H1 (cell line): ENCODE data around the gene CHMP4B. TPM values are rescaled to one million over a fixed set of nuclear protein-coding genes. Genes with fewer than 3 reads are reported as not detected.

Source experiments
- CTCF ChIA-PET: fragments of 300-600 bp; sonication (Branson Sonifier 250); formaldehyde crosslinking; loops from one replicate; lab custom pipeline; 2021; ENCODE audit not compliant: partially characterized antibody; lab: Charles Lee
- POLR2A ChIA-PET: fragments of 300-600 bp; sonication (Branson Sonifier 250); formaldehyde crosslinking; loops from one replicate; lab custom pipeline; 2021; ENCODE audit warnings: inconsistent platforms; ENCODE audit not compliant: partially characterized antibody; lab: Charles Lee
- DNase-seq, 2 experiments: peaks; one replicate each; pipeline versions ENCODE4 v3.0.0 to v3.0.0-alpha.2; 2010 to 2022; ENCODE audit warnings: low spot score in 2 of 2, low read depth in 1 of 2, mixed read lengths in 1 of 2
- FAIRE-seq: peaks from 2 replicates; lab custom pipeline; 2011; peaks lifted over from hg19 to GRCh38; lab: Jason Lieb, UNC
- H2AFZ ChIP-seq: 2 replicates; pipeline ENCODE4 v1.8.1; 2012; ENCODE audit warnings: low read length, inconsistent platforms
- H2AK5ac ChIP-seq: 2 replicates; pipeline ENCODE4 v1.6.1; 2013; ENCODE audit warnings: low read depth, low read length
- H2BK120ac ChIP-seq: replicated peaks from 2 replicates; pipeline ENCODE3; 2013; ENCODE audit warnings: low read depth, low read length, inconsistent platforms
- H2BK12ac ChIP-seq: 2 replicates; pipeline ENCODE4 v1.6.1; 2013; ENCODE audit warnings: low read depth, low read length
- H2BK15ac ChIP-seq: 2 replicates; pipeline ENCODE4 v1.6.1; 2013; ENCODE audit warnings: low read length
- H2BK20ac ChIP-seq: 2 replicates; pipeline ENCODE4 v1.6.1; 2013; ENCODE audit warnings: low read length
- H2BK5ac ChIP-seq: 2 replicates; pipeline ENCODE4 v1.6.1; 2013; ENCODE audit warnings: low read depth, low read length
- H3K14ac ChIP-seq: 2 replicates; pipeline ENCODE4 v1.6.1; 2013; ENCODE audit warnings: inconsistent platforms; ENCODE audit not compliant: insufficient read length
- H3K18ac ChIP-seq: 2 replicates; pipeline ENCODE4 v1.6.1; 2013; ENCODE audit warnings: low read length; ENCODE audit errors: extremely low read depth
- H3K23ac ChIP-seq: 2 replicates; pipeline ENCODE4 v1.6.1; 2013; ENCODE audit warnings: inconsistent platforms; ENCODE audit not compliant: insufficient read length
- H3K23me2 ChIP-seq: 2 replicates; pipeline ENCODE4 v1.6.1; 2013; ENCODE audit warnings: low read depth, low read length
- H3K27ac ChIP-seq: 2 replicates; pipeline ENCODE4 v1.6.1; 2011; ENCODE audit warnings: low read depth, low read length, inconsistent platforms
- H3K27me3 ChIP-seq, 4 experiments: replicated peaks in 1 of 4; 1 replicate in 1 of 4; 2 replicates in 3 of 4; pipeline versions ENCODE4 v1.6.1 to v1.8.1; 2011 to 2013; ENCODE audit warnings: low read length in 3 of 4, mild to moderate bottlenecking in 3 of 4, inconsistent platforms in 2 of 4, mixed read lengths in 2 of 4, moderate library complexity in 1 of 4; ENCODE audit not compliant: control insufficient read depth in 3 of 4, insufficient read depth in 3 of 4; ENCODE audit errors: extremely low read depth in 1 of 4
- H3K36me3 ChIP-seq, 4 experiments: 2 replicates each; pipeline versions ENCODE4 v1.6.1 to v1.8.1; 2011 to 2013; ENCODE audit warnings: mild to moderate bottlenecking in 4 of 4, low read length in 3 of 4, moderate library complexity in 2 of 4, control low read depth in 1 of 4, inconsistent platforms in 1 of 4; ENCODE audit not compliant: insufficient read depth in 4 of 4, control insufficient read depth in 2 of 4
- H3K4ac ChIP-seq: replicated peaks from 2 replicates; pipeline ENCODE3; 2013; ENCODE audit warnings: low read length, low read depth, mixed read lengths, inconsistent platforms; ENCODE audit not compliant: insufficient read length
- H3K4me1 ChIP-seq, 4 experiments: replicated peaks in 1 of 4; 1 replicate in 1 of 4; 2 replicates in 3 of 4; pipeline versions ENCODE4 v1.6.1 to v1.8.1; 2011 to 2013; ENCODE audit warnings: low read length in 3 of 4, inconsistent platforms in 2 of 4, mixed read lengths in 1 of 4; ENCODE audit not compliant: insufficient read depth in 4 of 4, control insufficient read depth in 3 of 4
- H3K4me2 ChIP-seq, 2 experiments: 2 replicates each; pipeline versions ENCODE4 v1.6.1 to v1.8.1; 2011 to 2013; ENCODE audit warnings: low read depth in 2 of 2, low read length in 2 of 2, control low read depth in 1 of 2, inconsistent platforms in 1 of 2, mild to moderate bottlenecking in 1 of 2; ENCODE audit not compliant: insufficient read depth in 1 of 2
- H3K4me3 ChIP-seq, 4 experiments: fragments of 200-600, 300-600 bp in 1 of 4; sonication (generic), shearing (Covaris generic), sonication (Bioruptor Twin) in 1 of 4; 2 replicates each; pipeline versions ENCODE4 v1.5.1 to v1.8.1; 2011 to 2016; ENCODE audit warnings: low read length in 4 of 4, low read depth in 3 of 4, control low read depth in 2 of 4, inconsistent platforms in 2 of 4, mild to moderate bottlenecking in 2 of 4, mixed read lengths in 1 of 4, moderate library complexity in 1 of 4; ENCODE audit not compliant: insufficient read depth in 2 of 4; ENCODE audit errors: extremely low read depth in 1 of 4
- H3K56ac ChIP-seq: replicated peaks from 2 replicates; pipeline ENCODE3; 2013; ENCODE audit warnings: low read depth, mild to moderate bottlenecking, mixed read lengths, low read length, inconsistent platforms; ENCODE audit not compliant: insufficient read length
- H3K79me1 ChIP-seq: 2 replicates; pipeline ENCODE4 v1.6.1; 2013; ENCODE audit warnings: low read depth, low read length, control low read depth
- H3K79me2 ChIP-seq, 2 experiments: 2 replicates each; pipeline versions ENCODE4 v1.6.1 to v1.8.1; 2012 to 2013; ENCODE audit warnings: low read length in 2 of 2, mild to moderate bottlenecking in 2 of 2, inconsistent platforms in 1 of 2; ENCODE audit not compliant: insufficient read depth in 2 of 2, control insufficient read depth in 1 of 2
- H3K9ac ChIP-seq, 4 experiments: replicated peaks in 1 of 4; 1 replicate in 1 of 4; 2 replicates in 3 of 4; pipeline versions ENCODE4 v1.6.1 to v1.8.1; 2011 to 2013; ENCODE audit warnings: low read depth in 3 of 4, low read length in 3 of 4, control low read depth in 2 of 4, mild to moderate bottlenecking in 2 of 4, moderate library complexity in 2 of 4, inconsistent platforms in 1 of 4; ENCODE audit errors: extremely low read depth in 1 of 4
- H3K9me3 ChIP-seq, 2 experiments: 2 replicates each; pipeline versions ENCODE4 v1.6.1 to v1.8.1; 2012 to 2013; ENCODE audit warnings: mild to moderate bottlenecking in 2 of 2, moderate library complexity in 2 of 2, control low read depth in 1 of 2, inconsistent platforms in 1 of 2, low read depth in 1 of 2, low read length in 1 of 2, mixed read lengths in 1 of 2; ENCODE audit not compliant: insufficient read depth in 2 of 2
- H4K20me1 ChIP-seq, 2 experiments: replicated peaks in 1 of 2; 2 replicates each; pipeline versions ENCODE3 to v1.8.1; 2011 to 2013; ENCODE audit warnings: inconsistent platforms in 2 of 2, low read length in 2 of 2, mild to moderate bottlenecking in 1 of 2; ENCODE audit not compliant: insufficient read depth in 2 of 2, control insufficient read depth in 1 of 2
- H4K5ac ChIP-seq: 2 replicates; pipeline ENCODE4 v1.6.1; 2013; ENCODE audit warnings: low read length, low read depth, mixed read lengths, inconsistent platforms; ENCODE audit not compliant: insufficient read length
- H4K8ac ChIP-seq: 2 replicates; pipeline ENCODE4 v1.8.0; 2013; ENCODE audit warnings: mild to moderate bottlenecking, moderate library complexity, low read length, inconsistent platforms; ENCODE audit not compliant: insufficient read depth; ENCODE audit errors: extremely low read depth
- H4K91ac ChIP-seq: replicated peaks from 2 replicates; pipeline ENCODE3; 2013; ENCODE audit warnings: low read length, mixed read lengths, inconsistent platforms; ENCODE audit not compliant: insufficient read length
- CBX8 ChIP-seq: fragments of 300-800, 300-1000 bp; sonication (generic); IDR thresholded peaks from 2 replicates; pipeline ENCODE4 v1.7.1; 2016; ENCODE audit warnings: low read depth, low read length, borderline replicate concordance
- EP300 ChIP-seq, 2 experiments: IDR thresholded peaks; 1 replicate in 1 of 2; 2 replicates in 1 of 2; pipeline ENCODE4 v1.6.1; 2011 to 2012; ENCODE audit warnings: low read depth in 2 of 2, low read length in 2 of 2, mild to moderate bottlenecking in 2 of 2, borderline replicate concordance in 1 of 2, inconsistent platforms in 1 of 2, moderate library complexity in 1 of 2
- GTF2F1 ChIP-seq: IDR thresholded peaks from 2 replicates; pipeline ENCODE4 v1.6.1; 2012; ENCODE audit warnings: low read depth, low read length, improper control_type of control experiment, borderline replicate concordance
- PHF8 ChIP-seq: fragments of 200-600 bp; sonication (generic); conservative IDR thresholded peaks from 2 replicates; pipeline ENCODE4 v1.7.1; 2012; ENCODE audit warnings: low read depth, mild to moderate bottlenecking, inconsistent platforms, low read length, moderate library complexity
- POU5F1 ChIP-seq: IDR thresholded peaks from 2 replicates; pipeline ENCODE4 v1.6.1; 2011; ENCODE audit warnings: low read depth, mild to moderate bottlenecking, low read length, moderate library complexity
- RFX5 ChIP-seq: IDR thresholded peaks from 2 replicates; pipeline ENCODE4 v1.6.1; 2011; ENCODE audit warnings: low read depth, low read length, improper control_type of control experiment, borderline replicate concordance
- RXRA ChIP-seq: IDR thresholded peaks from 2 replicates; pipeline ENCODE4 v1.6.1; 2011; ENCODE audit warnings: low read depth, mild to moderate bottlenecking, low read length, moderate library complexity; ENCODE audit not compliant: insufficient read depth
- TBP ChIP-seq: IDR thresholded peaks from 2 replicates; pipeline ENCODE4 v1.6.1; 2011; ENCODE audit warnings: low read depth, low read length, improper control_type of control experiment
- YY1 ChIP-seq: IDR thresholded peaks from 2 replicates; pipeline ENCODE4 v1.6.1; 2011; ENCODE audit warnings: low read depth, mild to moderate bottlenecking, low read length
- WGBS, 2 experiments: shearing (Covaris generic) in 1 of 2; methylation state at CpG; one replicate each; pipeline versions ENCODE4 v1.1.6 to v1.1.7; 2013 to 2015; ENCODE audit warnings: low lambda C conversion rate in 2 of 2, mixed read lengths in 2 of 2, inconsistent platforms in 1 of 2, low coverage in 1 of 2, missing lambda C conversion rate in 1 of 2; ENCODE audit not compliant: insufficient replicate concordance in 2 of 2, insufficient coverage in 1 of 2, insufficient read length in 1 of 2; ENCODE audit errors: extremely low coverage in 1 of 2, missing lambda C conversion rate in 1 of 2; 5-methylcytosine and 5-hydroxymethylcytosine counted together
- polyA plus RNA-seq, 7 experiments: library from polyadenylated mRNA; depleted of rRNA in 3 of 7; stranded (reverse) in 5 of 7; unstranded in 2 of 7; fragments of >200 nt in 5 of 7; fragments of 200-250 nt in 2 of 7; gene quantifications; 1 replicate in 5 of 7; 2 replicates in 1 of 7; 4 replicates in 1 of 7; pipeline versions ENCODE4 v1.2.1 to v1.2.3, GENCODE V29; 2011 to 2013; ENCODE audit warnings: missing spikeins in 2 of 7, mixed read lengths in 2 of 7
- total RNA-seq: library from RNA; stranded (reverse); fragmentation: NEBNext Ultra II Directional; extraction: Animal tissue kit (Norgen Biotek cat#: 25700); gene quantifications from 2 replicates; pipeline ENCODE4 v1.2.1, GENCODE V29; 2021
- TF ChIP-seq, protein P1 (sequence below): IDR thresholded peaks from 2 replicates; pipeline ENCODE4 v1.6.1; 2012; ENCODE audit warnings: low read length, inconsistent platforms
- TF ChIP-seq, protein P2 (sequence below): IDR thresholded peaks from 2 replicates; pipeline ENCODE4 v1.6.1; 2011; ENCODE audit warnings: low read depth, mild to moderate bottlenecking, low read length; ENCODE audit not compliant: insufficient read depth

CHMP4B gene
- total and polyA plus RNA-seq, 2 of the 8 experiments (the other 6 are each of a cell fraction or from before 2014, with no cell fraction given): 38.6 to 66.3 TPM

DNA sequence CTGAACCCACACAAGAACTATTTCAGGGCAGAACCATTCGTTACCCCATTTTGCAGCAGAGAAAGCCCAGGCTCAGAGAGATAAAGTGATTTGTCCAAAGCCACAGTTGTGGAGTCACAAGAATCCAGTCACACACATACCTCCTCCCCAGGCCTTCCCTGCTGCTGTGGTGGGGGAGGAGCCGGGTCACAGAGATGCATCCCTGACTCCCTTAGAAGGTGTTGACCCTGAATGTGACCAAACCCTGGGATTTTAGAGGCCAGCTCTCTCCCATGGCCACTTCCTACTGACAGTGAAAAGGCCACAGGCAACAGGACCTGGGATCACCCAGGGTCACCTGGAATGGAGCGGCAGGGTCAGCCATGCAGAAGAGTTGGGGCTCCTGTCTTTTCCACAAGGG is 48.6 kb downstream of the CHMP4B start:
- CTCF ChIA-PET: interaction anchor here (1.6 to 7.3 kb wide), 4 partner anchors 10 to 75 kb away, joined by 6 to 51 read pairs (median 20); no protein-coding TSS in a partner anchor
- no peak overlapping the region for H2AK5ac ChIP-seq
- peaks cover 0 to 4% (median under 1%) of the 10 kb centered on the region in 4 experiments; a peak in 1 of 8 replicates for H3K36me3 ChIP-seq
- H4K20me1 ChIP-seq: no peaks in the 10 kb centered on the region
- WGBS, 2 experiments: 98% methylated on average over 3 of the region's 3 CpGs; no CpG with 5 or more reads in 1 of the 2 experiments
- no peak overlapping the region for H2BK120ac ChIP-seq
- H2BK20ac ChIP-seq: no peak overlapping the region
- H4K8ac ChIP-seq: no peak overlapping the region
- H2BK5ac ChIP-seq: no peak overlapping the region
- no peaks in the 10 kb centered on the region for H3K79me2 ChIP-seq
- H3K56ac ChIP-seq: no peak overlapping the region
- peaks cover 0 to 5% (median 4%) of the 10 kb centered on the region in 4 experiments; a peak in 4 of 7 replicates for H3K4me1 ChIP-seq
- no peaks in the 10 kb centered on the region for H3K79me1 ChIP-seq
- H3K9me3 ChIP-seq: no peaks in the 10 kb centered on the region
- no peak overlapping the region for H3K18ac ChIP-seq
- no peak overlapping the region for H4K5ac ChIP-seq
- POLR2A ChIA-PET: interaction anchor here (1.2 to 1.8 kb wide), 3 partner anchors 10 to 252 kb away, joined by 3 to 7 read pairs (median 4); partner anchors contain the start of gene EIF2S2
- no peak overlapping the region for H3K23ac ChIP-seq
- no peak overlapping the region for H4K91ac ChIP-seq
- H3K9ac ChIP-seq: no peak overlapping the region
- no peak overlapping the region for H2BK12ac ChIP-seq
- H3K4me3 ChIP-seq: no peak overlapping the region
- no peaks in the 10 kb centered on the region for H3K23me2 ChIP-seq
- H2BK15ac ChIP-seq: no peak overlapping the region
- H3K14ac ChIP-seq: no peak overlapping the region
- DNase-seq (no peak), FAIRE-seq (no peak)
- H3K4me2 ChIP-seq: no peak overlapping the region
- H3K27ac ChIP-seq: no peak overlapping the region
- H3K27me3 ChIP-seq: no peaks in the 10 kb centered on the region
- H2AFZ ChIP-seq: no peak overlapping the region
- H3K4ac ChIP-seq: no peak overlapping the region
- TF ChIP-seq, protein P1, sequence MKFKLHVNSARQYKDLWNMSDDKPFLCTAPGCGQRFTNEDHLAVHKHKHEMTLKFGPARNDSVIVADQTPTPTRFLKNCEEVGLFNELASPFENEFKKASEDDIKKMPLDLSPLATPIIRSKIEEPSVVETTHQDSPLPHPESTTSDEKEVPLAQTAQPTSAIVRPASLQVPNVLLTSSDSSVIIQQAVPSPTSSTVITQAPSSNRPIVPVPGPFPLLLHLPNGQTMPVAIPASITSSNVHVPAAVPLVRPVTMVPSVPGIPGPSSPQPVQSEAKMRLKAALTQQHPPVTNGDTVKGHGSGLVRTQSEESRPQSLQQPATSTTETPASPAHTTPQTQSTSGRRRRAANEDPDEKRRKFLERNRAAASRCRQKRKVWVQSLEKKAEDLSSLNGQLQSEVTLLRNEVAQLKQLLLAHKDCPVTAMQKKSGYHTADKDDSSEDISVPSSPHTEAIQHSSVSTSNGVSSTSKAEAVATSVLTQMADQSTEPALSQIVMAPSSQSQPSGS: no peak
- TF ChIP-seq POU5F1 (no peak), RFX5 (no peak), EP300 (IDR thresholded peaks at IDR 0.05; ENCODE audit: borderline replicate concordance in 1 of 2, low read depth in 2 of 2, low read length in 2 of 2) (no peak), CBX8 (no peak), GTF2F1 (no peak), RXRA (no peak), PHF8 (no peak), TBP (no peak), YY1 (no peak)
- TF ChIP-seq, protein P2, sequence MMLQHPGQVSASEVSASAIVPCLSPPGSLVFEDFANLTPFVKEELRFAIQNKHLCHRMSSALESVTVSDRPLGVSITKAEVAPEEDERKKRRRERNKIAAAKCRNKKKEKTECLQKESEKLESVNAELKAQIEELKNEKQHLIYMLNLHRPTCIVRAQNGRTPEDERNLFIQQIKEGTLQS: no peak
